Measurements from ENCODE around the gene ONECUT1. TPM values are rescaled to one million over a fixed set of nuclear protein-coding genes. Genes with fewer than 3 reads are reported as not detected.

ONECUT1 gene
- total and polyA plus RNA-seq, 7 donors = not detected

DNA sequence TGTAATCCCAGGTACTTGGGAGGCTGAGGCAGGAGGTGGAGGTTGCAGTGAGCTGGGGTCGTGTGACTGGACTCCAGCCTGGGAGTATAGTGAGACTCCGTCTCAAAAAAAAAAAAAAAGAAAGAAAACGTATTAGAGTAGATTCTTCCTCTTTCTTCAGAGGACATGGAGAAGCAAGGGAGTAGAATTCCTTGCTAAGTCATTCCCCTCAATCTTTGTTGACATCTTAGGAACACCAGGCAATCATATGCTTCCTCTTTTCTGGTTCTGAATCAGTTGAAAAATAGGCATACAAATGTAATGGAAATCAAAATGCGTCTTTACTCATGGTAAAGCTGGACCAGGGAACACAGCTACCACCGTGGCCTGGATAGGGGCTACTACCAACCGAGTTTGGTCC lies 72.7 kb downstream of the ONECUT1 start:
- no peaks in the 10 kb centered on the region for H3K9me3 ChIP-seq
- no peaks in the 10 kb centered on the region for H3K36me3 ChIP-seq (ENCODE audit: insufficient read depth in 1 of 2, low read depth in 1 of 2)
- TF ChIP-seq, protein P1, sequence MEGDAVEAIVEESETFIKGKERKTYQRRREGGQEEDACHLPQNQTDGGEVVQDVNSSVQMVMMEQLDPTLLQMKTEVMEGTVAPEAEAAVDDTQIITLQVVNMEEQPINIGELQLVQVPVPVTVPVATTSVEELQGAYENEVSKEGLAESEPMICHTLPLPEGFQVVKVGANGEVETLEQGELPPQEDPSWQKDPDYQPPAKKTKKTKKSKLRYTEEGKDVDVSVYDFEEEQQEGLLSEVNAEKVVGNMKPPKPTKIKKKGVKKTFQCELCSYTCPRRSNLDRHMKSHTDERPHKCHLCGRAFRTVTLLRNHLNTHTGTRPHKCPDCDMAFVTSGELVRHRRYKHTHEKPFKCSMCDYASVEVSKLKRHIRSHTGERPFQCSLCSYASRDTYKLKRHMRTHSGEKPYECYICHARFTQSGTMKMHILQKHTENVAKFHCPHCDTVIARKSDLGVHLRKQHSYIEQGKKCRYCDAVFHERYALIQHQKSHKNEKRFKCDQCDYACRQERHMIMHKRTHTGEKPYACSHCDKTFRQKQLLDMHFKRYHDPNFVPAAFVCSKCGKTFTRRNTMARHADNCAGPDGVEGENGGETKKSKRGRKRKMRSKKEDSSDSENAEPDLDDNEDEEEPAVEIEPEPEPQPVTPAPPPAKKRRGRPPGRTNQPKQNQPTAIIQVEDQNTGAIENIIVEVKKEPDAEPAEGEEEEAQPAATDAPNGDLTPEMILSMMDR (IDR thresholded peaks at IDR 0.05) = no peak
- intact Hi-C loops (cut with DNase I) = no loop called here
- no peak overlapping the region for H3K4me3 ChIP-seq
- no peaks in the 10 kb centered on the region for H3K27me3 ChIP-seq (ENCODE audit: insufficient read depth in 3 of 3, low read length in 2 of 3)
- ATAC-seq (no peak), DNase-seq (no peak)
- H3K4me1 ChIP-seq = no peaks in the 10 kb centered on the region
- 82 to 89% (median 83%) methylated on average over 6 of the region's 6 CpGs for WGBS, 3 donors
- no peak overlapping the region for H3K27ac ChIP-seq

DNA sequence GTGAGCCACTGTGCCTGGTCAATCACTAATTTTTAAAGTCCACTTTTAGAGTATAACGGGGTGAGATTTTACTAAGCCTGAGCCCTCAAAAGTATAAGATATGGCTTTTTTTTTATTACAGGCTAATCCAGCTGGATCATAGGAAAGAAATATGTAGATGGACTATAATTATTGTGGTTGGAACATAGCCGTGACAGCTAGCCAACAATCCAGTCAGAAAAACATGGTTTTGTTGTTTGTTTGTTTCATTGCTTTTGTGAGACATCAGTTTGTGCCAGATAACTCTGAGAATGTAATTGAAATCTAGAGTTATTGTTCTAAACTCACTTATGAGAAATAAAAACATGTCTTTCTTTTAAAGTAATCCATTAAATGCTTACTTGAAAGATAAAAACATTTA lies 73.6 kb downstream of the ONECUT1 start:
- 61 to 90% (median 78%) methylated on average over 2 of the region's 2 CpGs for WGBS, 3 donors
- Histone ChIP-seq H3K36me3 (ENCODE audit: insufficient read depth in 1 of 2, low read depth in 1 of 2) (no peaks in the 10 kb centered on the region), H3K9me3 (no peaks in the 10 kb centered on the region), H3K4me1 (no peaks in the 10 kb centered on the region), H3K4me3 (no peak overlapping the region), H3K27me3 (ENCODE audit: insufficient read depth in 3 of 3, low read length in 2 of 3) (no peaks in the 10 kb centered on the region), H3K27ac (no peak overlapping the region)
- TF ChIP-seq, protein P1 (IDR thresholded peaks at IDR 0.05) = no peak
- DNase-seq (no peak), ATAC-seq (no peak)
- intact Hi-C loops (cut with DNase I) = no loop called here

DNA sequence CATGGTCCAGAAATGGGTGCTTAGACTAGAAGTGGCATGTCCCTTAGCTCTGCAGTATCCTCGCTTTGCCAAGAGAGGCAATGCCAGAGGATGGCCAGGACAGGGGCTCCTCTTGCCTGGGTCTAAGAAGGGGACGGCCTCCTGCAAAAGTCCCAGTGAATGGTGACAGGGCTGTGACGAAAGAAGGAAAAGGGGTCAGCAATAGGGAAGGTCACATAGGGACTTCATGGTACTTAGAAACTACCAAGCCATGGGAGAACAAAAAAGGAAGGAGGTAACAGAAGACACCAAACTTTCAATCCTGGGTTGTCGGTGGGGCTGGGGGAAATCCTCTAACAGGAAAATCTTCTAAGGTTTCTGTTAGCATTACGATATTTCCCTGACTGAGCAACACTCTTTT lies 74.7 kb downstream of the ONECUT1 start:
- intact Hi-C loops (cut with DNase I) = no loop called here
- ATAC-seq = no peak
- WGBS, 3 donors = 72 to 81% (median 76%) methylated on average over 5 of the region's 5 CpGs

DNA sequence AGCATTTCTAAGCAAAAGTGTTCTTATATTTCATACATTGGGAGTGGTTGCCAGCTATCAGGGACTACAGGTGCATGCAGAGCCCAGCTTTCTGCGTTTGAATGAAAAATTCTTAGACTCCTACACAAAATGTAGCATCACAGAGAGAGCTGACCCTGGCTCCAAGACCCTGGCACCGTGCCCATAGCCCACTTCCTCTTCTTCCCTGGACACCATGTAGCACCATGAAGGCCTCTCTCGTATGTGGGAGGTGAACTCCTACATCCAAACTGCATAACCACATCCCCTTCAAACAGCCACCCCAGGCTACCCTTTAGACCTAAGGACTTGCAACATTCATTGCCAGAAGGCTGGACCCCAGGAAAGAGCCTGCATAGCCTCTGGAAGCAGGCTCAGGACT lies 75.2 kb downstream of the ONECUT1 start:
- no peak for DNase-seq
- no peaks in the 10 kb centered on the region for H3K36me3 ChIP-seq (ENCODE audit: insufficient read depth in 1 of 2, low read depth in 1 of 2)
- 54 to 79% (median 56%) methylated on average over 3 of the region's 3 CpGs for WGBS, 3 donors
- H3K27ac ChIP-seq = no peak overlapping the region
- ATAC-seq = no peak
- H3K4me3 ChIP-seq = no peak overlapping the region
- intact Hi-C loops (cut with DNase I) = no loop called here
- TF ChIP-seq, protein P1 (IDR thresholded peaks at IDR 0.05) = no peak
- H3K4me1 ChIP-seq = no peaks in the 10 kb centered on the region
- no peaks in the 10 kb centered on the region for H3K27me3 ChIP-seq (ENCODE audit: insufficient read depth in 3 of 3, low read length in 2 of 3)
- H3K9me3 ChIP-seq = no peaks in the 10 kb centered on the region

More for the DNA sequence above, 74.7 kb downstream of the ONECUT1 start:
- no peak for DNase-seq
- Histone ChIP-seq H3K9me3 (no peaks in the 10 kb centered on the region), H3K36me3 (ENCODE audit: insufficient read depth in 1 of 2, low read depth in 1 of 2) (no peaks in the 10 kb centered on the region), H3K27me3 (ENCODE audit: insufficient read depth in 3 of 3, low read length in 2 of 3) (no peaks in the 10 kb centered on the region), H3K4me3 (no peak overlapping the region), H3K27ac (no peak overlapping the region), H3K4me1 (no peaks in the 10 kb centered on the region)
- TF ChIP-seq, protein P1 (IDR thresholded peaks at IDR 0.05) = no peak

DNA sequence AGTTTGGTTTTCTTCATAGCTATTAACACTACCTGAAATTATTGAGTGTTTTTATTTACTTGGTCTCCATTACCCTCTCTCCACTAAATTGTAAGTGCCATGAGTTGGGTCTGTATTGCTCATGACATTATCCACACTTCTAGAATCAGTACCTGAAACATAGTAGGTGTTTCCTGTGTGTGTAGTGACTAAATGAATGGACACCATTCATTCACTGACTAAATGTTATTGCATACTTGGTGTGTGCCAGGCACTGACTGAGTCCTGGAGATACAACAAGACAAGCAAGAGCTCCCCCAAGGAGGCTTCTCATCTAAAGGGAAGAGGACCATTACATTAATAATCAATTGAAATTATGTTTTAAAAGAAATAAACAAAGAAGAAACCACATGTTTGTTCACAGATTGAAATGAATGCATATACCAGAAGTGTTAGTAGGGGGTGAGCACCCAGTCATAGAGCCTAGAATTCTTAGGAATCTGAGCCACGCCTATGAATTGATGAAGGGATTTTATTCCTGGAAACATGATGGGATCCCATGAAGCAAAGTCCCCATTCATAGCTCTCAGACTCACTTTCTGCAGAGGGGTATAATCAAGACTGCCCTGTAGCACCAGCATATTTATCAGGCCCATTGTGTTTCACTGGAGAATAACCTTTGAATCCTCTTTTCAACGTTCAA lies 79.3 kb downstream of the ONECUT1 start:
- no peaks in the 10 kb centered on the region for H3K36me3 ChIP-seq (ENCODE audit: insufficient read depth in 1 of 2, low read depth in 1 of 2)
- TF ChIP-seq, protein P1 (IDR thresholded peaks at IDR 0.05) = no peak

More for the DNA sequence above, 79.3 kb downstream of the ONECUT1 start:
- no peak overlapping the region for H3K27ac ChIP-seq
- H3K4me3 ChIP-seq = no peak overlapping the region
- ATAC-seq = no peak
- H3K9me3 ChIP-seq = no peaks in the 10 kb centered on the region
- intact Hi-C loops (cut with DNase I) = no loop called here
- DNase-seq = no peak
- H3K27me3 ChIP-seq (ENCODE audit: insufficient read depth in 3 of 3, low read length in 2 of 3) = no peaks in the 10 kb centered on the region
- no peaks in the 10 kb centered on the region for H3K4me1 ChIP-seq
- 81 to 87% (median 82%) methylated on average over 2 of the region's 2 CpGs for WGBS, 3 donors

Data from psoas muscle (tissue), 8 donors.